Lower leg skin (tissue), 3 donors: ENCODE measurements around the gene VAV2.

Experiments used
- CTCF ChIP-seq, 3 donors: fragments of 450-650 bp; IDR thresholded peaks; one replicate each; pipeline ENCODE4 v1.5.1; 2016; ENCODE audit warnings: antibody characterized with exemption in 3 of 3, mild to moderate bottlenecking in 3 of 3, moderate library complexity in 2 of 3
- POLR2A ChIP-seq, 2 donors: fragments of 450-650 bp; IDR thresholded peaks; one replicate each; pipeline ENCODE4 v1.6.1; 2016 to 2017; ENCODE audit warnings: antibody characterized with exemption in 2 of 2, mild to moderate bottlenecking in 1 of 2, moderate library complexity in 1 of 2

- no peak for TF ChIP-seq CTCF (IDR thresholded peaks at IDR 0.05)
- no peak for TF ChIP-seq POLR2A (IDR thresholded peaks at IDR 0.05)
Measured at GRCh38 chr9:133854048-133854447, 138.1 kb downstream of the VAV2 start.
